HG03571 (cell line): Measurements from ENCODE around the gene TRIM65.
A peak's percentile ranks its signal among the peaks of the same experiment; 100 is the strongest.
"Not testable (repeated sequence)": the region's sequence is repeated elsewhere in the genome, so short reads cannot be mapped to it uniquely, and the experiment has no call there.

Source experiments
- ATAC-seq: cut with Tn5 transposase; IDR thresholded peaks from one replicate; pipeline ENCODE4 v1.9.1; 2021; ENCODE audit not compliant: unreplicated experiment

The TRIM65 gene

GRCh38 chr17:75854881-75855309 lies 41.9 kb downstream of the TRIM65 start:
- ATAC-seq = peak; percentile 0

GRCh38 chr17:75854101-75854748 lies 42.5 kb downstream of the TRIM65 start:
- ATAC-seq = no peak

GRCh38 chr17:75853433-75853832 lies 43.3 kb downstream of the TRIM65 start:
- no peak for ATAC-seq

- ATAC-seq = not testable (repeated sequence)
These were observed 45.1 kb downstream of the TRIM65 start for GRCh38 chr17:75851693-75851991.

- ATAC-seq = no peak
These were observed 45.6 kb downstream of the TRIM65 start for GRCh38 chr17:75850928-75851692.

GRCh38 chr17:75849724-75850123 lies 47.0 kb downstream of the TRIM65 start:
- ATAC-seq = no peak

GRCh38 chr17:75849279-75849646 lies 47.5 kb downstream of the TRIM65 start:
- ATAC-seq = no peak

- no peak for ATAC-seq
These were observed 48.0 kb downstream of the TRIM65 start for GRCh38 chr17:75848523-75849278.

GRCh38 chr17:75847614-75848522 lies 48.9 kb downstream of the TRIM65 start:
- no peak for ATAC-seq

GRCh38 chr17:75846692-75847613 lies 49.8 kb downstream of the TRIM65 start:
- no peak for ATAC-seq

GRCh38 chr17:75845933-75846691 lies 50.6 kb downstream of the TRIM65 start:
- no peak for ATAC-seq

- peak; percentile 71 for ATAC-seq
These were observed 51.6 kb downstream of the TRIM65 start for GRCh38 chr17:75845058-75845711.

- peak; percentile 4 for ATAC-seq
These were observed 52.2 kb downstream of the TRIM65 start for GRCh38 chr17:75844530-75845057.

GRCh38 chr17:75843577-75844529 lies 52.9 kb downstream of the TRIM65 start, which contains the start of gene UNC13D:
Gene UNC13D, minus strand, starts transcription at chr17:75844404. Its CDS starts 67 bp downstream, at chr17:75844337.
- ATAC-seq = no peak

GRCh38 chr17:75842963-75843576 lies 53.7 kb downstream of the TRIM65 start:
- no peak for ATAC-seq

- ATAC-seq = no peak
These were observed 54.3 kb downstream of the TRIM65 start for GRCh38 chr17:75842411-75842810.

- ATAC-seq = no peak
These were observed 56.0 kb downstream of the TRIM65 start for GRCh38 chr17:75840799-75841164.
